NCI-H187 (cell line): ENCODE measurements around the gene PRMT9.

Experiments used
- DNase-seq, 2 experiments: peaks; one replicate each; lab custom pipeline; 2025; lab: John Stamatoyannopoulos, UW

PRMT9 gene

GRCh38 chr4:147683717-147684700 lies at the start of gene PRMT9:
TSS of gene PRMT9 (minus strand) at chr4:147684163. CDS start at chr4:147683987, 176 bp downstream.
- DNase-seq: peak; percentile 25 to 46

DNA sequence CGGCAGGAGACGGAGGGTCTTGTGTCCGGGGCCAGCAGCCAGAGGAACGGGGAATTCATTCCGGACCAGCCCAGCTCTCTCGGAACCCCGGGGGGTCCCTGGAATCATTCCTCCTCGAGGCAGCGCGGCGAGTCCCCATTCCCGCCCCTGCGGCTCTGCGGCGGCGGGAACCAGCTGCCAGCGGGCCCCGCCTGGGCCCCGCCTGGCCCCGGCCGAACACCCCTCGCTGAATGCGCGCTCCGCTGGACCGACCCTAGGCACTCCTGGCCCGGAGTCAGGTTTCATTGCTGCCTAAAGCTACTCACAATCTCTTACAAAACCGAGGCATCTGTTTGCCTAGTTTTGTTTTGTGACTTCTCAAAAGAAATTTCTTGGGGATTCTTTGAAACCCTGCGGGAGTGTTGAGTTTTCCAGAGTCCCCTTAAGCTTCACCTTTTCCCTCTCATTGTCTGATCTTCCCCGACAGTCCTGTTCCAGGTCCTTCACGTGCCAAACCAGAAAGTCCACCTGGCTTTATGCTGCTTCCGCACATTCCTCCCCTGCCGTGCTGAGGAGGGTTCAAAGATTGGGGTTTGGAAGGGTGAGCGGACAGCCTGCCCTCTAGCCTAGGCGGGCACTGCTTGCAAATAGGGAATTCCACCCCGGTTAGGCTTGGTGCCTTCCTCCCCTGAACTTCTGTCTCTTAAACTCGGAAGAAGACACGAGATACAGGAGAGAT lies 48.7 kb upstream of the PRMT9 start:
- no peak for DNase-seq

- peak; percentile 5 to 19 for DNase-seq
Observed at GRCh38 chr4:147731580-147732517, 47.9 kb upstream of the PRMT9 start, which contains the start of gene ARHGAP10. TSS of gene ARHGAP10 (plus strand) at chr4:147732088. CDS start at chr4:147732302, 214 bp downstream.

DNA sequence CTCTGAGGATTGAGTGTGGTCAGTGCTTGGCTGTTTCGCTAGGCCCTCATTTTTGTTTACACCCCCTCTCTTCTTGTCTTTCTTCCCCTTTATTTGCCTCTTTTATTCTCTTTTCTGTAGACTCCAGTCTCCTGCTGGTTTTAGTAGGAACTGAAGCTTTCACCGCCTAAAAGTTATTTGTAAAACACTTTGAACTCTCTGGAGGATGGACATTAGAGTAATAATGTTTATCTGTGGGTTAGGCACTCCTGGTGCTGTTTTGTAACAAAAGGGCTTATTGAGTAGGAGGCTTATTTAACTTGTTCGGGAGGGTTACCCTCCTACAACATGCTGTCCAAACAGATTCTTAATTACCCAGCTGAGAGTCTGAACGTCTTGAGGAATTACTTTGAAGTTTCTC lies 46.4 kb upstream of the PRMT9 start:
- no peak for DNase-seq

DNA sequence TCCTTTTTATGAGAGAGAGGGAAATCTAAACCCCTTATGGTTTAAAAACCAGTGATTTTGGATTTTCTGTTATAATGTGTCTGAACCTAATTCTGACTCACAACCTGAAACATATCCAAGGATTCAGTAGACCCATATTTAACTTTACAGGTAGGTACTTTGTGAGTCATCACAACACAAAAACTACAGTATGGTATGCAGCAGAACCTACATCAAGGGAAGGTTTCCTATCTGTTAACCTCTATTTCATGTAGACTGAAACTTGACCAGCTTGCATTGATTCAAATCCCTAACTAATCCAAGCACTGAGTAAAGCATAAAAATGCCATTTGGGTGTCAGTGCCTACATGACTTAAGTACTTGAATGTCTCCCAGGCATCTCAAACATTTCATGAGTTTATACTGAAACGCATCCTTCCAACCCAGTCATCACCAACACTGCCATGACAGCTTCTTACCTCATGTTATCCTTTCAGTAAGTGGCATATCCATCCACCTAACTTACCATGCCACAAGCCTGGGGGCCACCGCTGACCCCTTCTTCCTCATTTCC lies 43.6 kb upstream of the PRMT9 start:
- no peak for DNase-seq

DNA sequence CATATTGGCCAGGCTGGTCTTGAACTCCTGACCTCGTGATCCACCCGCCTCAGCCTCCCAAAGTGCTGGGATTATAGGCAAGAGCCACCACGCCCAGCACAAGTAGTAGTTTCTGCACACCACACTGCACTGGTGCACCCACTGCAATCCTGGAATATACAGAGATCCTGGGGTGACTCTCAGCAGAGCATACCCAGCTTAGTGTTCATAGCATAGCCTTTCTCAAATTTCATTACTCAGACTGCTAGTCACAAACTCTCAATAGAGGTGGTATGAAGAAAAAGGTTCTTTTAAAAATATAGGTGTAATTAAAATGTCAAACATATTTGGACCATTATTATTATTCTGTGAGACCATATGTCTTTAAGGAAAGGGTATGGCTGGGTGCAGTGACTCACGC lies 41.7 kb upstream of the PRMT9 start:
- DNase-seq: no peak

- DNase-seq: no peak
Observed at GRCh38 chr4:147724468-147725201, 40.7 kb upstream of the PRMT9 start.

- no peak for DNase-seq
Observed at GRCh38 chr4:147723326-147723725, 39.4 kb upstream of the PRMT9 start.

- no peak for DNase-seq
Observed at GRCh38 chr4:147717878-147718277, 33.9 kb upstream of the PRMT9 start.

DNA sequence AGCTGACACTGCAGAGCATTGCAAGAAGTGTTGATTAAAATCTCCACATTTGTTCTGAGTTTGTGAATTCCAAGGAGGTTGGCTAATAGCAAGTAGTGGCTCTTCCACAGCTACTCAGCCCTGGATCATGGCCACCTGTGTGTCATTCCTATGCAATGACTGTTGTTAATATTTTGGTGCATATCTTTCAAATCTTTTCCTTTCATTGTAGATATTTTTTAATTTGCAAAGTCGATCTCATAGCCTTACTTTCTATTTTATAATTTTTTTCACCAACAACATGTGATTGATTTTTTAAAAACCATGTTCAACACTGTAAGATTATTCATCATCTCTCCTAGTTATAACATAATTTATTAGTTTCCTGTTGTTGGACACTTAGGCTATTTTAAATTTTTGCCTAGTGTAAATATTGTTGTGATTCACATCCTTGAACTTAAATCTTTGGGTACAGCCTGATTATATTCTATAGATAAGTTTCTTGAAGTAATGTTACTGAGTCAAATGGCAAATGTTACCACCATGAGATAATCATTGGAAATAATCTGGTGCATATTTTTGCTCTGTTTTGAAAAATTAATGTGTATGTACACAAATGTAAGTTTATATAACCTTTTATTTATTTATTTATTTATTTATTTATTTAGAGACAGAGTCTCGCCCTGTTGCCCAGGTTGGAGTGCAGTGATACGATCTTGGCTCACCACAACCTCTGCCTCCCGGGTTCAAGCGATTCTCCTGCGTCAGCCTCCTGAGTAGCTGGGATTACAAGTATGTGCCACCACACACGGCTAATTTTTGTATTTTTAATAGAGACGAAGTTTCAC lies 30.8 kb upstream of the PRMT9 start:
- no peak for DNase-seq

GRCh38 chr4:147709999-147710398 lies 26.0 kb upstream of the PRMT9 start:
- no peak for DNase-seq

DNA sequence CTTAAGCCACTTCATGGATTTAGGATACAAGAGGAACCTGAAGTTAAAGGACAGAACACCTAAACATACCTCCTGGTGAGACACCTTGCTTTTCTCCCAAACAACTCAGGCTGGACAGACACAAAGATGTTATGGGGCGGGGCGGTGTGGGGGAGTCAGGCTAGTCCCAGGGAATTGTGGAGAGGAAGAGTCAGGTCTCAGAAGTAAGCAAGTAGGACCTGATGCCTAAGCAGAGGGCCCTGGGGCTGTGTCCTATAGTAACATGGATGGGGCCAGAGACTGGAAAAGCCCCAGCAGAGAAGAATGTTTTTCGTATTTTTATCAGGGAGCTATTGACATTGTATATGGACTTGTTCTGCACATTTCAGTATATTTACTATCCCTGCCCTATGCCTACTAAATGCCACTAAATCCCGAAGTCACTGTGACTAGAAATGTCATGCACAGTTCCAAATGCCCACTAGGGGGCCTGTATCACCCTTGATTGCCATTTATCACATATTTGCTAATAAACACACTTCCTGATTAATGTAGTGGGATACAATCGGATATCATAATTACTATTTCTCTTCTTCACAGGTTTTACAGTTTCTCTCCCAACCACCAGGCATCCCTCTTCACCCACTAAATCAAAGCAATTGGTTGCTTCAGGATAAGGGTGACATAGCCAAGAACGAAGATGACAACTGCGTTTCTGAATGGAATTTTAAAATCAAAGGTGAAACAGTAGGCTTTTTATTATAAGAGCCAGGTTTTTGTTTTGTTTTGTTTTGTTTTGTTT lies 24.1 kb upstream of the PRMT9 start:
- no peak for DNase-seq

DNA sequence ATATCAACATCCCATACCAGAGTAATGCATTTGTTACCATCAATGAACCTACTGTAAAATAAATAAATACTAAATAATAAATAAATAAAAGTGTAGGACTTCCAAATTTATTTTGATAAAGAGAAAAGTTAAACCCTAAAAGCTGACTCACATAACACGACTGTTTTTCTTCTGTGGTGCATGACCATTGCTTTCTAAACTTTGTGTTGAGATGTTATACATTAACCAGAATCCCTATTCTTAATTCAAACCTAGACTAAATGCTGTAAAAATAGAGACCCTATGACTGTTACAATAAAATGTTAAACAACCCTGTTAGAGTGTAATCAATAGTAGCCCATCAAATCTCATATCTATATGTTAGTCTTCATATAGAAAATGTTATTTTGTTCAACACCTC lies 20.9 kb upstream of the PRMT9 start:
- DNase-seq: no peak

GRCh38 chr4:147696866-147697265 lies 12.9 kb upstream of the PRMT9 start:
- DNase-seq: no peak

DNA sequence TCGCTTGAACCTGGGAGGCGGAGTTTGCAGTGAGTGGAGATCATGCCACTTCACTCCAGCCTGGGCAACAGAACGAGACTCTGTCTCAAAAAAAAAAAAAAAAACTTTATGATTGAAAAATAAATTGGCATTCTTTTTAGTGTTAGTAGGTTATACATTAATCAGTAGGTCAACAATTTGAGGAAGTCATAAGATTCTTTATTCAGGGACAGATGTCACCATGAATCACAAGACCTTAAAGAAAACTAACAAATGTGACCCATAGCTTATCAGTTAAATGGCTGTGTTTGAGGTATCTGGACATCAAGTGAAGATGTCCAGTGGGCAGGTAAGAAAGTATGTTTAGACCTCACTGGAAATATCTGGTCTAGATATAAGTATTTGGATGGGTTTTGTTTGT lies 9.3 kb upstream of the PRMT9 start:
- DNase-seq: no peak

DNA sequence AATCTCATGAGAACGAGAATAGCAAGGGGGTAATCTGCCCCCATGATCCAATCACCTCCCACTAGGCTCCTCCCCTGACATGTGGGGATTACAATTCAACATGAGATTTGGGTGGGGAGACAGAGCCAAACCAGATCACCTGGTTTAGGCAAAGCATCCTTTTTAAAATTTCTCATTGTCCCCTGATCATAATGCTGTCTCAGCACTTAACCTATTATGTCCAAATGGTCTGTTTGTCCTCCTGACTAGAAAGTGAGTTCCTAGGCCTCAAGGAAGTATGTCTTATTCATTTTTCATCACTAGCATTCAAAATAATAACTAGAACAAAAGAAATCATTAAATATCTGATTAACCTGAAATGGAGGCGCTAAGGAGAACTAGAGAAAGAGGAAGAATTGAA lies 7.9 kb upstream of the PRMT9 start:
- DNase-seq: no peak

GRCh38 chr4:147689067-147689466 lies 5.1 kb upstream of the PRMT9 start:
- no peak for DNase-seq

DNA sequence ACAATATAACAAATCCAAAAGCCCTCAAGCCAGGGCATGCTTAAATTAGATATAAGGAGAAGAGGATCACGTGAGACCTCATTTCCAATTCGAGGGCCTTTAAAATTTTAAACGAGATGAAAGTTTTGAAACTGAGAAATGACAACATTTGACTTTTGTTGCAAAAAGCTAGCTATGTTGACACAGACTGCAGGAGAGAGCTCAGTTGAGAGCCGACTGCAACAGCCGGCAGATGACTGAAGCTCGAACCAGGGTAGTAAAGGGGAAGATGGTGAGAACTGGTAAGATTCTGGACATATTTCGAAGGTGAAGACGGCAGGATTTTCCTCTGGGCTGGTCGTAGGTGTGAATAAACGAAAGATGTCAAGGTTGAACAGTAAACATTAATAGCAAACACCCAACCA lies 773 bp downstream of the PRMT9 start:
- DNase-seq: no peak

DNA sequence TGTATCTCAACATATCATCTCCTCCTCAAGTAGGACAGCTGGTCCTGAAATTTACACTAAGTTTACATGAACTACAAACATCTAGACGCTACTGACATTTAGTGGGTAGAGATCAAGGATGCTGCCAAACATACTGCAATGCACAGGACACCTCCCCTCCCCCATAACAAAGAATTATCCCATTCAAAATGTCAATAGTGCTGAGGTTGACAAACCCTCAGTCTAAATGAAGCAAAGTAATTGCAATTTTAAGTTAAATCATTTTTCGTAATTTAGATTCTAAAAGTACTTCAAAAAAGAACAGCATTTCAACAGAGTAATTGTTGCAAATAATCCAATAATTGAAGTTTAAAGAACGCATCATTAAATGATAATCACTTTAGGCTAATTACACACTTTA lies 1.2 kb downstream of the PRMT9 start:
- DNase-seq: no peak
